Mucosa of rectum (tissue), 2 donors: ENCODE data around the gene C3orf33.

Source experiments
- H3K27ac ChIP-seq, 2 donors: one replicate each; pipeline ENCODE4 v1.7.0; 2013; ENCODE audit warnings: inconsistent platforms in 2 of 2, low read depth in 2 of 2, low read length in 2 of 2
- H3K27me3 ChIP-seq, 2 donors: one replicate each; pipeline ENCODE4 v1.7.0; 2013; ENCODE audit warnings: low read length in 2 of 2; ENCODE audit not compliant: control insufficient read depth in 2 of 2, insufficient read depth in 2 of 2
- H3K36me3 ChIP-seq, 2 donors: one replicate each; pipeline ENCODE4 v1.7.0; 2013; ENCODE audit warnings: low read length in 2 of 2; ENCODE audit not compliant: control insufficient read depth in 2 of 2, insufficient read depth in 2 of 2
- H3K4me1 ChIP-seq, 2 donors: one replicate each; pipeline ENCODE4 v1.7.0; 2013; ENCODE audit warnings: low read length in 2 of 2, mild to moderate bottlenecking in 1 of 2; ENCODE audit not compliant: control insufficient read depth in 2 of 2, insufficient read depth in 2 of 2
- H3K4me3 ChIP-seq, 2 donors: one replicate each; pipeline ENCODE4 v1.7.0; 2013; ENCODE audit warnings: low read length in 2 of 2
- H3K9ac ChIP-seq, 2 donors: one replicate each; pipeline ENCODE4 v1.7.0; 2013; ENCODE audit warnings: low read length in 2 of 2, low read depth in 1 of 2, mild to moderate bottlenecking in 1 of 2
- H3K9me3 ChIP-seq, 2 donors: one replicate each; pipeline ENCODE4 v1.7.0; 2013; ENCODE audit warnings: low read length in 2 of 2; ENCODE audit not compliant: control insufficient read depth in 2 of 2
- donor health status: healthy.
- donor health status: Normal muscosa, but diverticular disease.

Gene C3orf33

DNA sequence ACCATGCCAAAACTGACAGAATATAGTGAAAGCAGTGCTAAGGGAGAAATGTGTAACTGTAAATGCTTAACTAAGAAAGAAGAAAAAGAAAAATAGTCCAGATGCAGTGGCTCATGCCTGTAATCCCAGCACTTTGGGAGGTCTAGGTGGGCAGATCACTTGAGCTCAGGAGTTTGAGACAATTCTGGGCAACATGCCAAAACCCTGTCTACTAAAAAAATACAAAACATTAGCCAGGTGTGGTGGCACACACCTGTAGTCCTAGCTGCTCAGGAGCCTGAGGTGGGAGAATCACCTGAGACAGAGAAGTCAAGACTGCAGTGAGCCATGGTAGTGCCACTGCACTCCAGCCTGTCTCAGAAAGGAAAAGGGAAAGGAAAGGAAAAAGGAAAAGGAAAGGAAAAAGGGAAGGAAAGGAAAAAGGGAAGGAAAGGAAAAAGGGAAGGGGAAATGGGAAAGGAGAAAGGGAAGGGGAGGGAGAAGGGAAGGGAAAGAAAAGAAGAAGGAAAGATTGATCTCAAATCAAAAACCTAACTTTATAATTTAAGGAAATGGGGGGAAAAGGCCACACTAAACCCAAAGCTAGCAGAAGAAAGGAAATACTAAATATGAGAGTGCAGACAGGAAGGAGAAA, 20.3 kb downstream of the C3orf33 start:
- H3K9ac ChIP-seq = no peak overlapping the region
- H3K27ac ChIP-seq = no peak overlapping the region
- no peaks in the 10 kb centered on the region for H3K9me3 ChIP-seq
- H3K27me3 ChIP-seq = no peaks in the 10 kb centered on the region
- no peaks in the 10 kb centered on the region for H3K36me3 ChIP-seq
- no peaks in the 10 kb centered on the region for H3K4me1 ChIP-seq
- H3K4me3 ChIP-seq = no peak overlapping the region

DNA sequence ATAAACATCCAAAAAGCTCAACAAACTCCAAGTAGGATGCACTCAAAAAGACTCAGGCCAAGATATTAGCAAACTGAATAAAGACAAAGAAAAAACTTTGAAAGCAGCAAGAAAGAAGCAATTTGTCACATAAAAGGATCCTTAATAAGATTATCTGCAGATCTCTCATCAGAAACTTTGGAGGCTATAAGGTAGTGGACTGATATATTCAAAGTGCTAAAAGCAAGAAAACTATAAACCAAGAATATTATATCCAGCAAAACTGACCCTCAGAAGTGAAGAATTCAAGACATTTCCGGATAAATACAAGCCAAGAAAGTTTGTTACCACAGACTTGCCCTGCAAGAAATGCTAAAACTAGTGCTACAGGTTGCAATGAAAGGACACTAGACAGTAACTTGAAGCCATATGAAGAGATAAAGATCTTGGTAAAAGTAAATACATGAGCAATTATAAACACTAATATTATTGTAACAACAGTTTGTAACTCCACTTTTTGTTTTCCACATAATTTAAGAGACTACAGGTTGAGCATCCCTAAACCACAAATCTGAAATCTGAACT, 23.6 kb downstream of the C3orf33 start:
- H3K27me3 ChIP-seq = no peaks in the 10 kb centered on the region
- H3K4me1 ChIP-seq = no peaks in the 10 kb centered on the region
- H3K27ac ChIP-seq = no peak overlapping the region
- H3K9me3 ChIP-seq = no peaks in the 10 kb centered on the region
- no peak overlapping the region for H3K4me3 ChIP-seq
- no peaks in the 10 kb centered on the region for H3K36me3 ChIP-seq
- H3K9ac ChIP-seq = no peak overlapping the region

DNA sequence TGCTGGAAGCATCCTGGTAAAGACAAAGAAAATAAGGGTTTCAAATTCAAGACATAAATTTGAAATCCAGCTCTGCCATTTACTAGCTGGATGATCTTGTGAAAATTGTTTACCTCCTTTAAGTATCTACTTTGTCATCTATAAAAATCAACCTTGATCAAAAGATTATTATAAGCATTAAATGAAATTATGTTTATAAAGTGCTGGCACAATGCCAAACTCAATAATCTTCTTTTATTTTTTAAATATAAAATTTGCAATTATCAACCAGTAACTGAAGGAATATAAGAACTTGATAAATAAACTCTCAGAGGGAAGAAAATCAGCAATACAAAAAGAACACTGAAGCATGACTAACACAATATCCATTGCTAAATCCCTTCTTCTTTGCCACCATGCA, 25.8 kb downstream of the C3orf33 start:
- Histone ChIP-seq H3K27ac (no peak overlapping the region), H3K4me3 (no peak overlapping the region), H3K9ac (no peak overlapping the region), H3K9me3 (no peaks in the 10 kb centered on the region), H3K27me3 (no peaks in the 10 kb centered on the region), H3K36me3 (no peaks in the 10 kb centered on the region), H3K4me1 (no peaks in the 10 kb centered on the region)

DNA sequence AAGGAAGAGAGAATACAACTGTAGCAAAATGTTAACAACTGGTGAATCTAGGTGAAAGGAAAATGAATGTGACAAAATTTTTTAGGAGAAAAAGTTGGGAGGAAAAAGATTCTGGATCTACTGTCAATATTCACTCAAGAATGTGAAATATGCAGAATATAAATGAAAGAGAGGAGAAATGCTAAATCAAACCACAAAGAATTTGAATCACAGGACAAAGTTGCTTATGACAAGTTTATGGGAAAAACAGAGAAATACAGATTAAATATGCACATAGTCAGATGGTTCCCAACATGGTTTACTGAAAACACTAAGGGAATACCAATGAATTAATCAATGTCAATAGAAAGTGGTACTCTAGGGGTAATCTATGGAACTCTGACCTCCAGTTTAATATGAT, 27.6 kb downstream of the C3orf33 start:
- H3K27ac ChIP-seq = no peak overlapping the region
- H3K4me1 ChIP-seq = no peaks in the 10 kb centered on the region
- no peaks in the 10 kb centered on the region for H3K27me3 ChIP-seq
- H3K4me3 ChIP-seq = no peak overlapping the region
- no peak overlapping the region for H3K9ac ChIP-seq
- H3K36me3 ChIP-seq = no peaks in the 10 kb centered on the region
- no peaks in the 10 kb centered on the region for H3K9me3 ChIP-seq

DNA sequence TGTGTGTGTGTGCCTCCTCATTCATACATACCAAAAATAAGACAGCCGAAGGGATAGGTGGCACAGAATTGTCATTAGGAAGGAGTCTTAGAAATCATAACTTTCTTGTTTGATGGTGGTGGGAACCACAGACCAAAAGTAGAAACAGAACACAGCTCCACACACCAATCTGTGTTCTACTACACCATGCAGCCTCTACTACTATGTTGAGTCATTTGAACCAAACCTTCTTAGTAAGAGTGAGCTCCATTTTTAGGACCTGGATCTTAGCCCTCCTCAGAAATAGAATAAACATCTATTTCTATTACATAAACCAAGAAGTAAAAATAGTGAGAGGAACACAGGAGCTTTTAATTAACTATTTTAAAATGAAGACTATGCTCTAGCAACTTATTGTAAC, 33.3 kb downstream of the C3orf33 start:
- H3K36me3 ChIP-seq = no peaks in the 10 kb centered on the region
- no peak overlapping the region for H3K4me3 ChIP-seq
- no peaks in the 10 kb centered on the region for H3K4me1 ChIP-seq
- H3K9ac ChIP-seq = no peak overlapping the region
- H3K9me3 ChIP-seq = peaks cover 0 to 3% of the 10 kb centered on the region in 2 donors
- H3K27me3 ChIP-seq = no peaks in the 10 kb centered on the region
- no peak overlapping the region for H3K27ac ChIP-seq

DNA sequence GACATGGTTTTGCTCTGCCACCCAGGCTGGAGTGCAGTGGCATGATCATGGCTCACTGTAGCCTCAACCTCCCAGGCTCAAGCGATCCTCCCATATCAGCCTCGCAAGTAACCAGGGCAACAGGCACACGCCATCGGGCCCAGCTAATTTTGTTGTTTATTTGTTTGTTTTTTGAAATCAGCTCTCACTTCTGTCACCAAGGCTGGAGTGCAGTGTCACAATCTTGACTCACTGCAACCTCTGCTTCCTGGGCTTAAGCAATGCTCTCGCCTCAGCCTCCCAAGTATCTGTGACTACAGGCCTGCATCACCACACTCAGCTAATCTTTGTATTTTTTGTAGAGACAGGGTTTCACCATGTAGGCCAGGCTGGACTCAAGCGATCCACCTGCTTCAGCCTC, 35.0 kb downstream of the C3orf33 start:
- Histone ChIP-seq H3K4me1 (no peaks in the 10 kb centered on the region), H3K27me3 (no peaks in the 10 kb centered on the region), H3K27ac (no peak overlapping the region), H3K36me3 (no peaks in the 10 kb centered on the region), H3K4me3 (no peak overlapping the region), H3K9ac (no peak overlapping the region), H3K9me3 (peaks cover 0 to 3% of the 10 kb centered on the region in 2 donors)

DNA sequence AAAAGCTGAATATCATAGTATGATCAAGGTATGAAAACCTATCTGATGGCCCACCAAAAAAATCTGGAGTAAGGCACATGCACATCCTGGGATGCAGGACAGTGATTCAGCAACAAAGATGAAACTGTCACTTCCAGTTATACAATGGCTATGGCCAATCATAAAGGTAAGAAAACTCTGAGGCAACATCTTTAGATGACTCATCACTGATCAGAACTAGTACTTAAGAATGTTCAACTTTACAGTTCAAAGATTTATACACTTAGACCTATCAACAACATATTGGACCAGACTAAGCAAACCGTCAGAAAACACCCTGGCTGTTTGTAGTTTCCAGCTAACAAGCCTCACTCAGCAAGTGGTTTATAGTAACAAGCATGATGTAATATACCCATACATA, 39.9 kb downstream of the C3orf33 start:
- Histone ChIP-seq H3K27ac (no peak overlapping the region), H3K9me3 (peaks cover 0 to 3% of the 10 kb centered on the region in 2 donors), H3K9ac (no peak overlapping the region), H3K27me3 (no peaks in the 10 kb centered on the region), H3K4me3 (no peak overlapping the region), H3K4me1 (no peaks in the 10 kb centered on the region), H3K36me3 (no peaks in the 10 kb centered on the region)

DNA sequence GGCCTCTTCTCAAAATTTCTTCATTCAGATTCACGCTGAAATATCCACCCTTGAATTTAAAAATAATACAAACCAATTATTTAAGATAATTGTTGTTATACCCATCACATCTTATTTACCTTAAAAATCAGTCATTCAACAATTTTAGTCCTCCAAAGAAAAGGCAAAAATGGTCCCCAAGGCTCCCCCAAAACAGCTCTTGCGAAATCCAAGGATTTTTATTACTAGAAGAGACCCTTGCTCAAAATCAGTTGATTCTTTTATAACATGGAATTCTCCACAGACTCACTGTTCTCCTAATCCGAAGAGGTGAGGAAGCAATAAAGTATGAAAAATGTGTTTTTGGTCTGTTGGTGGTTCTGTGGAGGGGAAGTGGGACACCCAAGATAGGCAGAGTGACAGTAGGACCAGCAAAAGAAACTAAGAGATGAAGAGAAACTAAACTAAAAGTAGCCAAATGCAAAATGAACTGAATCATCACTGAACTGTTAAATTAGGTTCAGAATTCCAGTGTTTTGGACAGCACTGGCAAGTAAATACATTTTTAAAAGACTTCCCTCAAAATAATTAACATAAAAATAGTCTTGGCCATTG, 42.1 kb downstream of the C3orf33 start:
- Histone ChIP-seq H3K9ac (no peak overlapping the region), H3K9me3 (no peaks in the 10 kb centered on the region), H3K27me3 (no peaks in the 10 kb centered on the region), H3K27ac (no peak overlapping the region), H3K4me1 (no peaks in the 10 kb centered on the region), H3K36me3 (no peaks in the 10 kb centered on the region), H3K4me3 (no peak overlapping the region)

DNA sequence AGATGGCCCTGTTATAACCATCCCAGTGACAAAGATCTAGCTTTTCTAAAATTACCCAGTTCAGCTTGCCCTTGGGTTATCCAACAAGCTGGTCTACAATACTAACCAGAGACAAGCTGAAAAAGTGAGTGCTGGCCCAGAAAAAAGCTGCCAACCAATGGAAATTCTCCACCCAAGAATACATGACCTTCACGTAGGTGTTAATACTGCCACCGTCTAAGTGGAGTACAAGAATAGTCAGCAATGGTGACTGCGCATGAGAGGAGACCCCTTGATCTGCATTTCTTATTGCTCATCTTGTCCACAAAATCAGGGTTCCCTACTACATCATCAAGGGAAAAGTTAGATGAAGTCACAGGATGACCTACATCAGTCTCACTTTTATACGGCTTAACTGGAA, 45.4 kb downstream of the C3orf33 start:
- Histone ChIP-seq H3K4me1 (no peaks in the 10 kb centered on the region), H3K27ac (no peak overlapping the region), H3K9me3 (no peaks in the 10 kb centered on the region), H3K4me3 (no peak overlapping the region), H3K9ac (no peak overlapping the region), H3K27me3 (no peaks in the 10 kb centered on the region), H3K36me3 (no peaks in the 10 kb centered on the region)

DNA sequence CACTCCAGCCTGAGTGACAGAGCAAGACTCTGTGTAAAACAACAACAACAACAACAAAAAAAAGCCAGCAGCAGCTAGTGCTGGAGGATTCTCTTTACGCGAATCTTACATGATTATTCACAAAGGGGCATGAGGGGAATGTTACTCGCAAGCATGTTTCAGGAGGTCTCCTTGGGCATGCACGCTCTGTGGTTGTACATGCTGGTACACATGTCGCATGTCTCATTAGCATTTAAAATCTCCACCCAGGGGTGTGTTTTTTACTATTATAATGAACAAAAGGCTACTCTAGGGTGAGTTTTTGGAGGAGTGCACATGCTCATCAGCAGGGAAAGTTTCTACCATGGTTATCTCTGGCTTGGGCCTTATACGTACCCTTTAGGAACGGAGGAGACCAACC, 48.5 kb downstream of the C3orf33 start:
- H3K27me3 ChIP-seq = no peaks in the 10 kb centered on the region
- no peak overlapping the region for H3K9ac ChIP-seq
- no peaks in the 10 kb centered on the region for H3K9me3 ChIP-seq
- no peaks in the 10 kb centered on the region for H3K36me3 ChIP-seq
- no peak overlapping the region for H3K4me3 ChIP-seq
- no peaks in the 10 kb centered on the region for H3K4me1 ChIP-seq
- no peak overlapping the region for H3K27ac ChIP-seq
